A549 (cell line): ENCODE measurements around the gene ATP13A4. TPM values are rescaled to one million over a fixed set of nuclear protein-coding genes. Genes with fewer than 3 reads are reported as not detected.

Experiments
- ATAC-seq, 2 experiments: fragments of 200-7000 bp in 1 of 2; fragments of >200 bp in 1 of 2; cut with Nextera tagmentation in 1 of 2; cut with Tn5 transposase in 1 of 2; 3 replicates each; pipeline versions ENCODE4 v1.8.0 to v1.9.1; 2018 to 2020; ENCODE audit warnings: mild to moderate bottlenecking in 1 of 2, moderate library complexity in 1 of 2
- CTCF ChIA-PET: fragments of 300-600 bp; sonication (Branson Sonifier 250); formaldehyde crosslinking; extraction: SDS; loops from one replicate; lab custom pipeline; 2021; ENCODE audit warnings: antibody characterized with exemption, inconsistent platforms; lab: Yijun Ruan, JAX
- POLR2A ChIA-PET: fragments of 350-600 bp; formaldehyde crosslinking; extraction: SDS; loops from one replicate; lab custom pipeline; 2021; ENCODE audit warnings: antibody characterized with exemption, inconsistent platforms; lab: Yijun Ruan, JAX
- DNase-seq, 2 experiments: peaks; one replicate each; pipeline versions ENCODE4 v3.0.0 to v3.0.0-alpha.2; 2011 to 2016; ENCODE audit warnings: low read depth in 1 of 2, low spot score in 1 of 2
- FAIRE-seq: peaks from 2 replicates; lab custom pipeline; 2011; peaks lifted over from hg19 to GRCh38; lab: Jason Lieb, UNC
- H3K27ac ChIP-seq, 2 experiments: fragments of >200 bp; sonication (Bioruptor Twin); formaldehyde crosslinking; 3 replicates each; pipeline ENCODE4 v1.5.1; 2016 to 2017
- H3K4me1 ChIP-seq: fragments of >200 bp; sonication (Bioruptor Twin); formaldehyde crosslinking; 3 replicates; pipeline ENCODE4 v1.6.1; 2016
- H3K4me2 ChIP-seq: fragments of >200 bp; sonication (Bioruptor Twin); formaldehyde crosslinking; 3 replicates; pipeline ENCODE4 v1.6.1; 2016
- H3K4me3 ChIP-seq: fragments of >200 bp; sonication (Bioruptor Twin); formaldehyde crosslinking; 3 replicates; pipeline ENCODE4 v1.5.1; 2016
- H3K9me3 ChIP-seq: fragments of >200 bp; sonication (Bioruptor Twin); formaldehyde crosslinking; 3 replicates; pipeline ENCODE4 v1.6.1; 2016
- BHLHE40 ChIP-seq: IDR thresholded peaks from 2 replicates; pipeline ENCODE4 v1.6.1; 2012; ENCODE audit warnings: low read depth, low read length, inconsistent platforms
- CEBPB ChIP-seq, 2 experiments: fragments of >200 bp in 1 of 2; sonication (Bioruptor Twin) in 1 of 2; formaldehyde crosslinking in 1 of 2; IDR thresholded peaks; 2 replicates each; pipeline ENCODE4 v1.6.1; 2012 to 2016
- CHD2 ChIP-seq: fragments of 150-350 bp; IDR thresholded peaks from 2 replicates; pipeline ENCODE4 v1.6.1; 2014; ENCODE audit warnings: low read length; ENCODE audit not compliant: partially characterized antibody
- CTCF ChIP-seq: fragments of >200 bp; sonication (Bioruptor Twin); formaldehyde crosslinking; IDR thresholded peaks from 3 replicates; pipeline ENCODE4 v1.5.1; 2016
- EHF ChIP-seq: fragments of 250-450 bp; sonication (Bioruptor Pico); IDR thresholded peaks from 2 replicates; pipeline ENCODE4 v1.5.0; 2020; ENCODE audit warnings: mild to moderate bottlenecking
- ELK1 ChIP-seq: fragments of 150-350 bp; IDR thresholded peaks from 2 replicates; pipeline ENCODE4 v1.6.1; 2014; ENCODE audit warnings: low read depth, mild to moderate bottlenecking, low read length
- HDAC2 ChIP-seq: fragments of 200-600 bp; sonication (generic); IDR thresholded peaks from 2 replicates; pipeline ENCODE4 v1.6.1; 2016
- HES2 ChIP-seq: fragments of >200 bp; sonication (Bioruptor Twin); formaldehyde crosslinking; IDR thresholded peaks from 2 replicates; pipeline ENCODE4 v1.6.1; 2016
- HEYL ChIP-seq: fragments of 250-450 bp; sonication (Bioruptor Pico); IDR thresholded peaks from 2 replicates; pipeline ENCODE4 v1.8.0; 2021; ENCODE audit warnings: mild to moderate bottlenecking, moderate library complexity
- HMGXB4 ChIP-seq: fragments of 250-450 bp; sonication (Bioruptor Pico); IDR thresholded peaks from 2 replicates; pipeline ENCODE4 v1.5.0; 2021; ENCODE audit warnings: mild to moderate bottlenecking, moderate library complexity, borderline replicate concordance
- HOXA7 ChIP-seq: fragments of 250-450 bp; sonication (Bioruptor Pico); IDR thresholded peaks from 2 replicates; pipeline ENCODE4 v1.5.0; 2020; ENCODE audit warnings: mild to moderate bottlenecking, moderate library complexity
- HOXB13 ChIP-seq: fragments of 250-450 bp; sonication (Bioruptor Pico); IDR thresholded peaks from 2 replicates; pipeline ENCODE4 v1.5.0; 2020; ENCODE audit warnings: low read depth, mild to moderate bottlenecking, moderate library complexity
- HOXB5 ChIP-seq: fragments of 250-450 bp; sonication (Bioruptor Pico); IDR thresholded peaks from 2 replicates; pipeline ENCODE4 v1.5.0; 2020; ENCODE audit warnings: mild to moderate bottlenecking, moderate library complexity
- JUN ChIP-seq, 2 experiments: fragments of >200 bp; sonication (Bioruptor Twin); formaldehyde crosslinking; IDR thresholded peaks; 2 replicates in 1 of 2; 3 replicates in 1 of 2; pipeline ENCODE4 v1.6.1; 2016 to 2017
- JUNB ChIP-seq: fragments of >200 bp; sonication (Bioruptor Twin); formaldehyde crosslinking; IDR thresholded peaks from 2 replicates; pipeline ENCODE4 v1.6.1; 2016
- KDM5A ChIP-seq: fragments of 200-600 bp; sonication (generic); IDR thresholded peaks from 2 replicates; pipeline ENCODE4 v1.6.1; 2016; ENCODE audit warnings: antibody characterized with exemption, mild to moderate bottlenecking
- MAFK ChIP-seq: fragments of 450-650 bp; IDR thresholded peaks from 2 replicates; pipeline ENCODE4 v1.6.1; 2014; ENCODE audit not compliant: partially characterized antibody
- MAZ ChIP-seq: fragments of 150-350 bp; IDR thresholded peaks from 2 replicates; pipeline ENCODE4 v1.6.1; 2014; ENCODE audit warnings: antibody characterized with exemption, low read depth, low read length, borderline replicate concordance
- MYC ChIP-seq: IDR thresholded peaks from 2 replicates; pipeline ENCODE4 v1.6.1; 2012; ENCODE audit warnings: mild to moderate bottlenecking, inconsistent platforms, low read length, improper control_type of control experiment, borderline replicate concordance
- NFE2L2 ChIP-seq: fragments of 150-350 bp; conservative IDR thresholded peaks from 2 replicates; pipeline ENCODE4 v1.6.1; 2014; ENCODE audit warnings: low read length
- NR3C1 ChIP-seq: fragments of >200 bp; sonication (Bioruptor Twin); formaldehyde crosslinking; IDR thresholded peaks from 3 replicates; pipeline ENCODE4 v1.6.1; 2017
- POLR2A ChIP-seq: IDR thresholded peaks from 2 replicates; pipeline ENCODE4 v1.6.1; 2012; ENCODE audit warnings: mild to moderate bottlenecking, low read length
- RARB ChIP-seq: fragments of 250-450 bp; sonication (Bioruptor Pico); IDR thresholded peaks from 2 replicates; pipeline ENCODE4 v1.8.0; 2021; ENCODE audit warnings: mild to moderate bottlenecking, moderate library complexity
- RCOR1 ChIP-seq: fragments of 150-350 bp; IDR thresholded peaks from 2 replicates; pipeline ENCODE4 v1.6.1; 2014; ENCODE audit warnings: antibody characterized with exemption, low read length, low read depth
- REST ChIP-seq: fragments of 200-600 bp; sonication (generic); IDR thresholded peaks from 2 replicates; pipeline ENCODE4 v1.6.1; 2016; ENCODE audit warnings: antibody characterized with exemption, mild to moderate bottlenecking, moderate library complexity
- RFX5 ChIP-seq: fragments of 450-650 bp; IDR thresholded peaks from 2 replicates; pipeline ENCODE4 v1.7.1; 2014; ENCODE audit warnings: antibody characterized with exemption, mild to moderate bottlenecking, moderate library complexity
- RNF2 ChIP-seq: fragments of 200-600 bp; sonication (generic); IDR thresholded peaks from 2 replicates; pipeline ENCODE4 v1.6.1; 2016; ENCODE audit warnings: low read depth, mild to moderate bottlenecking, antibody characterized with exemption, moderate library complexity, borderline replicate concordance
- TFCP2L1 ChIP-seq: fragments of 250-450 bp; sonication (Bioruptor Pico); IDR thresholded peaks from 2 replicates; pipeline ENCODE4 v1.5.0; 2021; ENCODE audit warnings: mild to moderate bottlenecking
- TP53 ChIP-seq: fragments of 250-450 bp; sonication (Bioruptor Pico); IDR thresholded peaks from 2 replicates; pipeline ENCODE4 v1.5.0; 2021; ENCODE audit warnings: mild to moderate bottlenecking, moderate library complexity
- ZSCAN20 ChIP-seq: fragments of 250-450 bp; sonication (Bioruptor Pico); IDR thresholded peaks from 2 replicates; pipeline ENCODE4 v1.8.0; 2022; ENCODE audit warnings: mild to moderate bottlenecking, moderate library complexity
- WGBS: methylation state at CpG from one replicate; pipeline ENCODE4 v1.1.6; 2017; ENCODE audit errors: missing lambda C conversion rate; 5-methylcytosine and 5-hydroxymethylcytosine counted together
- polyA plus RNA-seq, 4 experiments: library from polyadenylated mRNA; depleted of rRNA in 3 of 4; stranded (reverse); fragments of >200 nt; fragmentation: RNase III in 1 of 4; extraction: RNeasy Plus Mini Kit Qiagen cat#74134 plus additional on column Dnase treatment in 1 of 4; gene quantifications; 2 replicates in 3 of 4; 3 replicates in 1 of 4; pipeline ENCODE4 v1.2.3, GENCODE V29; 2011 to 2017

The ATP13A4 gene
- polyA plus RNA-seq, 2 of the 4 experiments (the other 2 are of a cell fraction): 0.09 to 0.10 TPM

GRCh38 chr3:193489949-193490348 is 64.7 kb downstream of the ATP13A4 start:
- no peaks in the 10 kb centered on the region for H3K9me3 ChIP-seq
- no peaks in the 10 kb centered on the region for H3K4me1 ChIP-seq
- no peak overlapping the region for H3K4me3 ChIP-seq
- no peak overlapping the region for H3K4me2 ChIP-seq
- ChIA-PET POLR2A (no interaction called here), CTCF (interaction anchor here (0.6 kb wide), 1 partner anchor 28 kb away, joined by 4 read pairs; no protein-coding TSS in a partner anchor)
- no peak for ATAC-seq
- TF ChIP-seq ZSCAN20 (no peak), HOXB5 (CRISPR knock-in tag) (no peak), TP53 (CRISPR knock-in tag) (no peak), RARB (CRISPR knock-in tag) (no peak), NR3C1 (no peak), REST (no peak), POLR2A (no peak), JUN (IDR thresholded peaks at IDR 0.05) (no peak), HDAC2 (no peak), EHF (CRISPR knock-in tag) (no peak), HOXA7 (CRISPR knock-in tag) (no peak), HEYL (CRISPR knock-in tag) (no peak), TFCP2L1 (CRISPR knock-in tag) (no peak), BHLHE40 (no peak), NFE2L2 (no peak), CTCF (no peak), JUNB (no peak), CHD2 (no peak)
- no peak for DNase-seq
- 22% methylated on average over 6 of the region's 6 CpGs for WGBS
- H3K27ac ChIP-seq: no peak overlapping the region
- no peak for FAIRE-seq

GRCh38 chr3:193488741-193489140 is 66.0 kb downstream of the ATP13A4 start:
- no peak for TF ChIP-seq HOXB13 (CRISPR knock-in tag)
- no peak for TF ChIP-seq HES2
- TF ChIP-seq RFX5: no peak
- TF ChIP-seq TFCP2L1 (CRISPR knock-in tag): no peak
- TF ChIP-seq NFE2L2: no peak
- no peak for TF ChIP-seq CEBPB (IDR thresholded peaks at IDR 0.05)
- no peak for TF ChIP-seq HOXB5 (CRISPR knock-in tag)
- TF ChIP-seq ELK1: no peak
- TF ChIP-seq RCOR1: no peak
- no peak for TF ChIP-seq TP53 (CRISPR knock-in tag)
- TF ChIP-seq RNF2: no peak
- no peak for TF ChIP-seq MAFK
- no peak for TF ChIP-seq KDM5A
- no peak for TF ChIP-seq MYC
- TF ChIP-seq MAZ: no peak
- TF ChIP-seq HMGXB4 (CRISPR knock-in tag): no peak
- H3K4me2 ChIP-seq: no peak overlapping the region
- WGBS: 27% methylated on average over 5 of the region's 5 CpGs
- ATAC-seq (no peak), FAIRE-seq (no peak), DNase-seq (no peak)
- no peak overlapping the region for H3K4me3 ChIP-seq
- ChIA-PET CTCF (no interaction called here), POLR2A (no interaction called here)
- H3K4me1 ChIP-seq: no peaks in the 10 kb centered on the region
- no peak overlapping the region for H3K27ac ChIP-seq
- H3K9me3 ChIP-seq: no peaks in the 10 kb centered on the region
